CD4-positive, CD25-positive, alpha-beta regulatory T cell (primary cell): ENCODE data around the gene CNTNAP2. TPM values are rescaled to one million over a fixed set of nuclear protein-coding genes. Genes with fewer than 3 reads are reported as not detected.

Experiments used
- ATAC-seq, 2 donors: fragments of 150-1000 bp; cut with Tn5 transposase; one replicate each; pipeline ENCODE4 v1.10.0; 2021; ENCODE audit warnings: low read depth in 2 of 2, moderate number of reproducible peaks in 2 of 2, moderate library complexity in 1 of 2
- DNase-seq, 3 donors: peaks; one replicate each; pipeline versions ENCODE4 v3.0.0 to v3.0.0-alpha.2; 2012 to 2022; ENCODE audit warnings: mixed read lengths in 1 of 3
- H3K27ac ChIP-seq: one replicate; pipeline ENCODE4 v1.7.0; 2013; ENCODE audit warnings: mild to moderate bottlenecking, low read length; ENCODE audit not compliant: insufficient read depth, poor library complexity, severe bottlenecking
- H3K27me3 ChIP-seq: one replicate; pipeline ENCODE4 v1.7.0; 2013; ENCODE audit warnings: low read length; ENCODE audit not compliant: control insufficient read depth, insufficient read depth
- H3K36me3 ChIP-seq: one replicate; pipeline ENCODE4 v1.7.0; 2013; ENCODE audit warnings: mild to moderate bottlenecking, low read length, moderate library complexity; ENCODE audit not compliant: control insufficient read depth, insufficient read depth
- H3K4me1 ChIP-seq: 2 replicates; pipeline ENCODE4 v1.7.0; 2013; ENCODE audit warnings: mild to moderate bottlenecking, low read length; ENCODE audit not compliant: insufficient read depth, control insufficient read depth, poor library complexity, severe bottlenecking
- H3K4me3 ChIP-seq: one replicate; pipeline ENCODE4 v1.7.0; 2013; ENCODE audit warnings: low read depth, mild to moderate bottlenecking, low read length, moderate library complexity
- H3K9me3 ChIP-seq, 2 experiments: 1 replicate in 1 of 2; 2 replicates in 1 of 2; pipeline ENCODE4 v1.7.0; 2013; ENCODE audit warnings: low read length in 2 of 2, mild to moderate bottlenecking in 1 of 2, moderate library complexity in 1 of 2; ENCODE audit not compliant: control insufficient read depth in 2 of 2
- H3K27ac Mint-ChIP-seq, 3 donors: one replicate each; pipeline ENCODE4 v1.8.0; 2020 to 2022; ENCODE audit warnings: mild to moderate bottlenecking in 3 of 3, mixed read lengths in 3 of 3, moderate library complexity in 2 of 3
- H3K27me3 Mint-ChIP-seq: one replicate; pipeline ENCODE4 v1.8.0; 2022; ENCODE audit warnings: mild to moderate bottlenecking, mixed read lengths
- H3K36me3 Mint-ChIP-seq: one replicate; pipeline ENCODE4 v1.8.0; 2020; ENCODE audit warnings: mixed read lengths
- H3K4me1 Mint-ChIP-seq, 4 donors: one replicate each; pipeline ENCODE4 v1.8.0; 2020 to 2022; ENCODE audit warnings: mixed read lengths in 4 of 4, mild to moderate bottlenecking in 1 of 4
- H3K4me3 Mint-ChIP-seq, 4 donors: one replicate each; pipeline ENCODE4 v1.8.0; 2020 to 2022; ENCODE audit warnings: mild to moderate bottlenecking in 4 of 4, mixed read lengths in 4 of 4, moderate library complexity in 3 of 4
- H3K9me3 Mint-ChIP-seq, 7 donors: one replicate each; pipeline ENCODE4 v1.8.0; 2020 to 2022; ENCODE audit warnings: mixed read lengths in 7 of 7, mild to moderate bottlenecking in 3 of 7, moderate library complexity in 2 of 7
- polyA plus RNA-seq, 4 donors: library from polyadenylated mRNA; unstranded; fragments of 300-500 nt; fragmentation: Illumina TruSeq; gene quantifications; one replicate each; pipeline ENCODE4 v1.2.3, GENCODE V29; 2021
- total RNA-seq: library from RNA; stranded (reverse); gene quantifications from one replicate; pipeline ENCODE4 v1.2.3, GENCODE V29; 2022

The CNTNAP2 gene
- total and polyA plus RNA-seq, 5 donors from 2014 or later = 0.02 to 0.15 TPM; not detected in 3

DNA sequence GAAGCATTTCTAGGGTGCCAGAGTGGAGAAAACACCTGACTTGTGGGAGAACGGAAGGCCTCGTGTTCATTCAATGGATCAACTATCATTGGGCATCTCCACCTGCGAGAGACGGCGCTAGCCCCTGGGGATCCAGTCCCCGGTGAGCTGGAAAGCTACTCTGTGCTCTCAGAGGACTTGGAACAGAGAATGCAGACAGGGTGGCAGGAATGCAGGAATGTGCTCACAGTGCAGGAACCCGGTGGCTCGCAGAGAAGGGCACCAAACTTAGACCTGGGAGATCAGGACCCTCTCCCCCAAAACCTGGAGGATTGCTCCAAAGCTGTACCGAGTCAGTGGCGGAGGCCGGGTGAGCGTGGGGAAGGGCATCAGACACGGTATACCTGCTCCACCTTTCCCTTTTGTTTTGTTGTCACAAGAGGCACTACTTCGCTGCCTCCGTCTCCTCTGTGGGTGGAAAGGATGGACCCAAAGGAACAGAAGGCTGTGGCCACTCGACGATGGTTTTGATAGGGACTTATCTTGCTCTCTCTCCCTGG, 1905.0 kb downstream of the CNTNAP2 start:
- H3K27me3 ChIP-seq = no peaks in the 10 kb centered on the region
- H3K9me3 ChIP-seq = no peaks in the 10 kb centered on the region
- no peak overlapping the region for H3K27ac ChIP-seq
- Mint-ChIP-seq H3K4me3 (no peak overlapping the region), H3K9me3 (peaks cover 0 to 3% (median 0%) of the 10 kb centered on the region in 7 donors), H3K27me3 (no peaks in the 10 kb centered on the region), H3K36me3 (no peaks in the 10 kb centered on the region), H3K4me1 (no peaks in the 10 kb centered on the region), H3K27ac (no peak overlapping the region)
- H3K4me3 ChIP-seq = no peak overlapping the region
- DNase-seq = no peak
- H3K4me1 ChIP-seq = no peaks in the 10 kb centered on the region
- ATAC-seq = no peak
- no peaks in the 10 kb centered on the region for H3K36me3 ChIP-seq

DNA sequence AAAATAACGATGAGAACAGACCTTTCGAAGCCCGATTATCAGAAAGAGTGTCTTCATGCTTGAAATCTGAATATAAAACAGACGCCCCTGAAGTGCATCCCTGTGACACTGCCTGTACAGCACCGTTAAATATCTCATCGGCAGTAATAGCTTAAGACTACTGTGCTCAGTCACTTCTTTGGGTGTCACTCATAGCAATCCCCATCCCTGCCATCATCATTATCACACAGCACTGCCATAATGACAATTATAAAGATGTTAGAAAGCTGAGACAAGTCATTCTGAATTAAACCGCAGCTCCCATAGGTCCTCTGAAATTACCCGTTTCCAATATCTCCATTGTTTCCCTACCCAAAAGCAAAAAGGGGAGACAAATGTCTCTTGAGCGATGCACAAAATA, 1906.2 kb downstream of the CNTNAP2 start:
- no peaks in the 10 kb centered on the region for H3K9me3 ChIP-seq
- H3K4me1 ChIP-seq = no peaks in the 10 kb centered on the region
- no peaks in the 10 kb centered on the region for H3K27me3 Mint-ChIP-seq
- H3K36me3 Mint-ChIP-seq = no peaks in the 10 kb centered on the region
- no peak for DNase-seq
- H3K27ac ChIP-seq = no peak overlapping the region
- H3K4me1 Mint-ChIP-seq = no peaks in the 10 kb centered on the region
- H3K4me3 ChIP-seq = no peak overlapping the region
- H3K9me3 Mint-ChIP-seq = peaks cover 0 to 3% (median 0%) of the 10 kb centered on the region in 7 donors
- no peaks in the 10 kb centered on the region for H3K27me3 ChIP-seq
- H3K4me3 Mint-ChIP-seq = no peak overlapping the region
- H3K36me3 ChIP-seq = no peaks in the 10 kb centered on the region
- no peak overlapping the region for H3K27ac Mint-ChIP-seq
- ATAC-seq = no peak

DNA sequence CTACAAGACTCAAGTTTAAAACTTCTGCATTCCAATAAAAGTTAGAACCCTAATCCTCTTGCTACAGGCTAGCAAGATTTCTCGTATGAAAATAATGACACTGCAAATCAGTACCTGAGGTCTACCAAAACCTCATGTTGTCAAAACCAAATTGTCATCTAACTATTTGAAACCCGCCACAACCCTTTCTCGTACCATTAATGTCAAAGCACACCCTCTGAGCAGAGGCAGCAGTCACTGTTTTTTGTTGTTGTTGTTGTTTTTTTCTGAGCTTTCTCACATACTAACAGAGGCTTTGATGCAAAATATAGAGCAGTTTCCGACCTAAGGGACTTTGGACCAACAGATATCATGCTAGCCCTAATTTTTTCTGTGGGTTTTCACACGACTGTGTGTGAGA, 1910.1 kb downstream of the CNTNAP2 start:
- no peaks in the 10 kb centered on the region for H3K36me3 ChIP-seq
- Mint-ChIP-seq H3K9me3 (no peaks in the 10 kb centered on the region), H3K27ac (peak overlapping the region in 1 of 3 donors; percentile 53), H3K36me3 (no peaks in the 10 kb centered on the region), H3K4me3 (no peak overlapping the region), H3K4me1 (no peaks in the 10 kb centered on the region), H3K27me3 (no peaks in the 10 kb centered on the region)
- H3K27me3 ChIP-seq = no peaks in the 10 kb centered on the region
- no peaks in the 10 kb centered on the region for H3K4me1 ChIP-seq
- H3K27ac ChIP-seq = no peak overlapping the region
- no peak for ATAC-seq
- DNase-seq = no peak
- no peak overlapping the region for H3K4me3 ChIP-seq
- no peaks in the 10 kb centered on the region for H3K9me3 ChIP-seq

DNA sequence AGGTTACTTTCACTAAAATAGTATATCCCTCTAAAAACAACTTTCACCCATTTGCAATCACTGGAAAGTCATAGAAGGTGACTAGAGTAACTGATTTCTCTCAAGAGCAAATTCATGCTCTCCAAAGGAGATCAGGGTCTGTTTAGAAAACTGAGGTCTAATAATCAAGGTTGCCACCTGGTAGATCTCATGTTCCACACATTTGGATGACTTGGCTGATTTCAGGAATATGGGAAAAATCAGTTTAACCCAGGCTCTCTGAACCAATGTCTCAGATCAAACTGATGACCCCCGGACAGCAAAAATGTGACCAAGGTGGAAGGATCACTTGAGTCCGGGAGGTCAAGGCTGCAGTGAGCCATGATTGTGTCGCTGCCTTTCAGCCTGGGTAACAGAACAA, 1911.6 kb downstream of the CNTNAP2 start:
- no peak for DNase-seq
- H3K27ac Mint-ChIP-seq = no peak overlapping the region
- H3K4me1 ChIP-seq = no peaks in the 10 kb centered on the region
- no peaks in the 10 kb centered on the region for H3K4me1 Mint-ChIP-seq
- no peaks in the 10 kb centered on the region for H3K27me3 Mint-ChIP-seq
- no peaks in the 10 kb centered on the region for H3K9me3 ChIP-seq
- no peaks in the 10 kb centered on the region for H3K27me3 ChIP-seq
- no peaks in the 10 kb centered on the region for H3K36me3 Mint-ChIP-seq
- no peaks in the 10 kb centered on the region for H3K9me3 Mint-ChIP-seq
- H3K36me3 ChIP-seq = no peaks in the 10 kb centered on the region
- no peak overlapping the region for H3K27ac ChIP-seq
- no peak overlapping the region for H3K4me3 ChIP-seq
- ATAC-seq = no peak
- H3K4me3 Mint-ChIP-seq = no peak overlapping the region

DNA sequence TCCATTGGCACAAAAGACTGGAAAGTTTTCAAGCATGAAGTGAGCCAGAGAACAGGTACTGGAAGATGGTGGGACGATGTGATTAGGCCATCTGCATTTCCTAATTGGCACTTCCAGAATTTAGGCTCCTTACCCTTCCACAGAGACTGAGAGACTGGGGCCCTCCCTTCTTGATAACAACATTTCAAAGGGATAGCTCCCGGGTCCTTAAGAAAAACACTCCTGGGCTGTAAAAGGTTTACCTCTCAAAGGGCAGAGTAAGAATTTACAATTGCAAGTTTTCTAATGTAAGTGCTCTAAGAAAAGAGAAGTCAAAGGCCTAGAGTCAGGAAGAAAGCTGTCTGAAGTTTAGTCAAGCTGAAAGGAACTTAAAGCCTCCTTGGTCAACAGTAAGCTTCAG, 1914.4 kb downstream of the CNTNAP2 start:
- Mint-ChIP-seq H3K4me1 (no peaks in the 10 kb centered on the region), H3K9me3 (no peaks in the 10 kb centered on the region), H3K27me3 (no peaks in the 10 kb centered on the region), H3K4me3 (no peak overlapping the region), H3K36me3 (no peaks in the 10 kb centered on the region), H3K27ac (no peak overlapping the region)
- DNase-seq (no peak), ATAC-seq (no peak)
- Histone ChIP-seq H3K27ac (no peak overlapping the region), H3K9me3 (no peaks in the 10 kb centered on the region), H3K4me1 (no peaks in the 10 kb centered on the region), H3K4me3 (no peak overlapping the region), H3K27me3 (no peaks in the 10 kb centered on the region), H3K36me3 (no peaks in the 10 kb centered on the region)

DNA sequence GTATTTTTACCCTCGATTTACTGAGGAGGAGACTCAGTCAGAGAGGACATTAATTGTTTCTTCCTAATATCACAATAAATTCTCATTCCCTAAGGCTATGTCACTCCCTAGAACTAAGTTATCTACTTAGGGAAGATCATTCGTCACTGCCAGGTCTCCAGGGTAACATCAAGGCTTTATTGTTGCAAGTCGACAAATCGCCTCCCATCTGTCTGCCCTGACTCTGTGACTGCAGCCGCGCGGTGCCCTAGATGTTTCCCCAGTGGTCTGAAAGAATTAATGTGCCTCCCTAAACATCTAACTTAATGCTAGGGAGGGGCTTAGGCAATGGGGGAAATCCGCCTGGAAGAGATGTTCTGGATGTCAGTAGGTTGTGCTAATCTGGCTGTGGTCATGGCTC, 1915.2 kb downstream of the CNTNAP2 start:
- H3K4me3 ChIP-seq = no peak overlapping the region
- Mint-ChIP-seq H3K4me3 (no peak overlapping the region), H3K27me3 (no peaks in the 10 kb centered on the region), H3K36me3 (no peaks in the 10 kb centered on the region), H3K27ac (no peak overlapping the region), H3K4me1 (no peaks in the 10 kb centered on the region), H3K9me3 (no peaks in the 10 kb centered on the region)
- ATAC-seq (no peak), DNase-seq (no peak)
- H3K9me3 ChIP-seq = no peaks in the 10 kb centered on the region
- H3K36me3 ChIP-seq = no peaks in the 10 kb centered on the region
- H3K27me3 ChIP-seq = no peaks in the 10 kb centered on the region
- no peak overlapping the region for H3K27ac ChIP-seq
- H3K4me1 ChIP-seq = no peaks in the 10 kb centered on the region

DNA sequence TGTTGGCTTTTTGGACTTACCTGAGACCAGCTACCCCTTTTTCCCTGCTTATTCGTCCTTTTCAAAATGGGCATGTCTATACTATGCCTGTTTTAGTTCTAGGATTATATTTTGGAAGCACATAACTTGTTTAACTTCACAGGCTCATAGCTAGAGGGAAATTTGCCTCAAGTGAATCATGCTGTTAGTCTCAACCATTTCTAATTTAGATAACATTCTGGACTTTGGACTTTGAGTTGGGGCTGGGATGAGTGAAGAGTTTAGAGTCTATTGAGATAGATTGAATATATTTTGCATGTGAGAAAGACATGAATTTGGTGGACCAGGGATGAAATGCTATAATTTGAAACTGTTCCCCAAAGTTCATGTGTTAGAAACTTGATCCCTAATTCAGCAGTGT, 1919.3 kb downstream of the CNTNAP2 start:
- no peaks in the 10 kb centered on the region for H3K27me3 ChIP-seq
- no peak for ATAC-seq

DNA sequence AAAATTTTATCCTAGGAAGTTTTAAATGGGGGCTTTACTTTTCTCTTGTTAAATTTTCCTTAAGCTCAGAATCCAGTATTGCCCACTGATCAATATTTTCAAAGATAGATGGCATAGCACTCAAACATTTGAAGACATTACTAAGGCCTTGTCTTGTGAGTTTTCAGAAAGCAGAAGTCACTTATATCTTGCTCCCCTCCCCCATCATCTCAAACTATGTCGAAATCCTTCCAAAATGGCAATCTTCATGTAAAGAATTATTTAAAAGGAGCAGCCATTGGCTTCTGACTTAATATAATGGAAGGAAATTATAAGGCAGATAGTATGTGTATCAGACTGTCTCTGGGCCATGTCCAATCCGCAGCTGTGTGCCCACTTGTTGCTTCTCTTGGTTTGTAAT, 1920.4 kb downstream of the CNTNAP2 start:
- Mint-ChIP-seq H3K9me3 (peaks cover 0 to 4% (median 0%) of the 10 kb centered on the region in 7 donors), H3K4me3 (no peak overlapping the region), H3K4me1 (no peaks in the 10 kb centered on the region), H3K27ac (no peak overlapping the region), H3K36me3 (no peaks in the 10 kb centered on the region), H3K27me3 (no peaks in the 10 kb centered on the region)
- ATAC-seq (no peak), DNase-seq (no peak)
- Histone ChIP-seq H3K27me3 (no peaks in the 10 kb centered on the region), H3K36me3 (no peaks in the 10 kb centered on the region), H3K4me1 (no peaks in the 10 kb centered on the region), H3K9me3 (no peaks in the 10 kb centered on the region), H3K4me3 (no peak overlapping the region), H3K27ac (no peak overlapping the region)

More for the DNA sequence above, 1919.3 kb downstream of the CNTNAP2 start:
- Histone ChIP-seq H3K9me3 (no peaks in the 10 kb centered on the region), H3K4me1 (no peaks in the 10 kb centered on the region), H3K36me3 (no peaks in the 10 kb centered on the region), H3K27ac (no peak overlapping the region), H3K4me3 (no peak overlapping the region)
- H3K4me1 Mint-ChIP-seq = no peaks in the 10 kb centered on the region
- H3K9me3 Mint-ChIP-seq = peaks cover 0 to 4% (median 0%) of the 10 kb centered on the region in 7 donors
- DNase-seq = no peak
- H3K27me3 Mint-ChIP-seq = no peaks in the 10 kb centered on the region
- H3K27ac Mint-ChIP-seq = no peak overlapping the region
- no peaks in the 10 kb centered on the region for H3K36me3 Mint-ChIP-seq
- no peak overlapping the region for H3K4me3 Mint-ChIP-seq
